Measurements from ENCODE around the gene ZNF439.
"Not testable (repeated sequence)": the region's sequence is repeated elsewhere in the genome, so short reads cannot be mapped to it uniquely, and the experiment has no call there.

The ZNF439 gene

GRCh38 chr19:11848594-11849469, at the start of gene ZNF439:
ZNF439 (plus strand) TSS chr19:11848726; CDS start chr19:11848868, 142 bp downstream.
- no peak for DNase-seq

GRCh38 chr19:11806354-11807098, 42.0 kb upstream of the ZNF439 start:
- DNase-seq: no peak

GRCh38 chr19:11807099-11807380, 41.5 kb upstream of the ZNF439 start:
- DNase-seq: no peak

GRCh38 chr19:11813703-11814028, 34.9 kb upstream of the ZNF439 start:
- DNase-seq: no peak

GRCh38 chr19:11814029-11814699, 34.4 kb upstream of the ZNF439 start, which contains the start of gene ZNF440:
ZNF440 (plus strand) TSS chr19:11814273; CDS start chr19:11814448, 175 bp downstream.
- no peak for DNase-seq

- DNase-seq: no peak
Observed at GRCh38 chr19:11814700-11815035, 33.9 kb upstream of the ZNF439 start.

GRCh38 chr19:11821474-11822109, 26.9 kb upstream of the ZNF439 start:
- DNase-seq: no peak

GRCh38 chr19:11828957-11829876, 19.3 kb upstream of the ZNF439 start:
- DNase-seq: not testable (repeated sequence)

GRCh38 chr19:11832253-11832912, 16.1 kb upstream of the ZNF439 start:
- DNase-seq: no peak

- no peak for DNase-seq
Observed at GRCh38 chr19:11833541-11833940, 15.0 kb upstream of the ZNF439 start.

GRCh38 chr19:11835626-11836066, 12.9 kb upstream of the ZNF439 start:
- DNase-seq: not testable (repeated sequence)

GRCh38 chr19:11843722-11844121, 4.8 kb upstream of the ZNF439 start:
- no peak for DNase-seq

- not testable (repeated sequence) for DNase-seq
Observed at GRCh38 chr19:11847615-11848014, 911 bp upstream of the ZNF439 start.

- DNase-seq: no peak
Observed at GRCh38 chr19:11848200-11848593, 329 bp upstream of the ZNF439 start.

- DNase-seq: not testable (repeated sequence)
Observed at GRCh38 chr19:11850289-11850688, 1.8 kb downstream of the ZNF439 start.

GRCh38 chr19:11853358-11853757, 4.8 kb downstream of the ZNF439 start:
- no peak for DNase-seq

GRCh38 chr19:11856596-11857250, 8.2 kb downstream of the ZNF439 start:
- DNase-seq: no peak

- no peak for DNase-seq
Observed at GRCh38 chr19:11860721-11861120, 12.2 kb downstream of the ZNF439 start.

- DNase-seq: no peak
Observed at GRCh38 chr19:11861301-11861700, 12.8 kb downstream of the ZNF439 start.

- DNase-seq: not testable (repeated sequence)
Observed at GRCh38 chr19:11867766-11868165, 19.2 kb downstream of the ZNF439 start.

GRCh38 chr19:11868188-11868587, 19.7 kb downstream of the ZNF439 start:
- no peak for DNase-seq
